Esophagus squamous epithelium (tissue), 4 donors: Measurements from ENCODE around the gene SEBOX.

Experiments used
- CTCF ChIP-seq, 6 experiments: fragments of 450-650 bp in 4 of 6; fragments of 200-600 bp in 2 of 6; sonication (generic) in 2 of 6; IDR thresholded peaks; one replicate each; pipeline ENCODE4 v1.5.1; 2016 to 2019; ENCODE audit warnings: antibody characterized with exemption in 6 of 6, mild to moderate bottlenecking in 4 of 6, moderate library complexity in 4 of 6
- POLR2A ChIP-seq, 4 donors: fragments of 450-650 bp; IDR thresholded peaks; one replicate each; pipeline ENCODE4 v1.6.1; 2017; ENCODE audit warnings: antibody characterized with exemption in 4 of 4, mild to moderate bottlenecking in 4 of 4, moderate library complexity in 3 of 4

GRCh38 chr17:28371245-28372202 lies 6.5 kb upstream of the SEBOX start, which contains the start of gene SARM1:
- TF ChIP-seq CTCF (IDR thresholded peaks at IDR 0.05) (no peak), POLR2A (IDR thresholded peaks at IDR 0.05) (no peak)
